WTC11 (cell line): Measurements from ENCODE around the gene PHIP. TPM values are rescaled to one million over a fixed set of nuclear protein-coding genes. Genes with fewer than 3 reads are reported as not detected.

Source experiments
- ATAC-seq: fragments of 200-7000 bp; cut with Tn5 transposase; 2 replicates; pipeline ENCODE4 v1.10.0; 2021; ENCODE audit warnings: mild to moderate bottlenecking, moderate library complexity
- CTCF ChIA-PET: fragments of 300-600 bp; sonication (Branson Sonifier 250); formaldehyde crosslinking; loops from one replicate; lab custom pipeline; 2021; ENCODE audit warnings: antibody characterized with exemption; lab: Charles Lee
- POLR2A ChIA-PET: fragments of 350-600 bp; sonication (Branson Sonifier 250); formaldehyde crosslinking; loops from one replicate; lab custom pipeline; 2021; ENCODE audit warnings: antibody characterized with exemption; lab: Charles Lee
- DNase-seq: peaks from one replicate; pipeline ENCODE4 v3.0.0; 2021; ENCODE audit warnings: low spot score
- H3K27ac Mint-ChIP-seq: 2 replicates; pipeline ENCODE4 v1.8.0; 2021; ENCODE audit warnings: mixed read lengths
- H3K27me3 Mint-ChIP-seq: 2 replicates; pipeline ENCODE4 v1.8.0; 2021; ENCODE audit warnings: low read depth, mild to moderate bottlenecking, moderate library complexity, mixed read lengths
- H3K36me3 Mint-ChIP-seq: 2 replicates; pipeline ENCODE4 v1.8.0; 2021; ENCODE audit warnings: mixed read lengths
- H3K4me1 Mint-ChIP-seq: 2 replicates; pipeline ENCODE4 v1.8.0; 2022; ENCODE audit warnings: mixed read lengths
- H3K4me3 Mint-ChIP-seq: 2 replicates; pipeline ENCODE4 v1.8.0; 2021; ENCODE audit warnings: mild to moderate bottlenecking, moderate library complexity, mixed read lengths
- H3K9me3 Mint-ChIP-seq: 2 replicates; pipeline ENCODE4 v1.8.0; 2021; ENCODE audit warnings: mixed read lengths
- ARID4B ChIP-seq: sonication (generic); formaldehyde crosslinking; IDR thresholded peaks from 2 replicates; pipeline ENCODE4 v1.8.0; 2023; ENCODE audit warnings: missing genetic modification reagents, mild to moderate bottlenecking, borderline replicate concordance
- CBFB ChIP-seq: sonication (generic); formaldehyde crosslinking; IDR thresholded peaks from 2 replicates; pipeline ENCODE4 v1.8.1; 2022; ENCODE audit warnings: mild to moderate bottlenecking, low read depth, missing genetic modification reagents
- E2F5 ChIP-seq: sonication (generic); formaldehyde crosslinking; IDR thresholded peaks from 2 replicates; pipeline ENCODE4 v1.8.1; 2022; ENCODE audit warnings: mild to moderate bottlenecking, moderate library complexity, missing genetic modification reagents
- ELF4 ChIP-seq: sonication (generic); formaldehyde crosslinking; IDR thresholded peaks from 2 replicates; pipeline ENCODE4 v1.8.1; 2022; ENCODE audit warnings: low read depth, mild to moderate bottlenecking, moderate library complexity, missing genetic modification reagents
- FOXP4 ChIP-seq: sonication (generic); formaldehyde crosslinking; IDR thresholded peaks from 2 replicates; pipeline ENCODE4 v1.8.0; 2022; ENCODE audit warnings: mild to moderate bottlenecking, missing genetic modification reagents
- GABPB1 ChIP-seq: sonication (generic); formaldehyde crosslinking; IDR thresholded peaks from 2 replicates; pipeline ENCODE4 v1.8.1; 2023; ENCODE audit warnings: mild to moderate bottlenecking, missing genetic modification reagents
- GRHL2 ChIP-seq: fragments of 250-450 bp; sonication (Bioruptor Pico); IDR thresholded peaks from 2 replicates; pipeline ENCODE4 v1.8.0; 2022; ENCODE audit warnings: mild to moderate bottlenecking, moderate library complexity; ENCODE audit not compliant: insufficient replicate concordance, severe bottlenecking
- HMGXB4 ChIP-seq: sonication (generic); formaldehyde crosslinking; IDR thresholded peaks from 2 replicates; pipeline ENCODE4 v1.8.1; 2023; ENCODE audit warnings: mild to moderate bottlenecking, moderate library complexity, missing genetic modification reagents
- KAT7 ChIP-seq: sonication (generic); formaldehyde crosslinking; IDR thresholded peaks from 2 replicates; pipeline ENCODE4 v1.8.1; 2023; ENCODE audit warnings: missing genetic modification reagents, mild to moderate bottlenecking, borderline replicate concordance
- NR2C2 ChIP-seq: sonication (generic); formaldehyde crosslinking; IDR thresholded peaks from 2 replicates; pipeline ENCODE4 v1.8.0; 2022; ENCODE audit warnings: mild to moderate bottlenecking, missing genetic modification reagents
- PREB ChIP-seq: sonication (generic); formaldehyde crosslinking; IDR thresholded peaks from 2 replicates; pipeline ENCODE4 v1.8.1; 2022; ENCODE audit warnings: mild to moderate bottlenecking, missing genetic modification reagents, moderate library complexity, borderline replicate concordance
- TEAD4 ChIP-seq: sonication (generic); formaldehyde crosslinking; IDR thresholded peaks from 2 replicates; pipeline ENCODE4 v1.8.0; 2022; ENCODE audit warnings: mild to moderate bottlenecking, missing genetic modification reagents
- ZBTB21 ChIP-seq: sonication (generic); formaldehyde crosslinking; IDR thresholded peaks from 2 replicates; pipeline ENCODE4 v1.8.1; 2023; ENCODE audit warnings: mild to moderate bottlenecking, missing genetic modification reagents, borderline replicate concordance
- ZMAT4 ChIP-seq: fragments of 250-450 bp; sonication (Bioruptor Pico); IDR thresholded peaks from 2 replicates; pipeline ENCODE4 v1.9.0; 2021; ENCODE audit warnings: mild to moderate bottlenecking
- ZNF138 ChIP-seq: sonication (generic); formaldehyde crosslinking; conservative IDR thresholded peaks from 2 replicates; pipeline ENCODE4 v1.8.1; 2022; ENCODE audit warnings: mild to moderate bottlenecking, moderate library complexity, missing genetic modification reagents
- ZNF396 ChIP-seq: fragments of 250-450 bp; sonication (Bioruptor Pico); IDR thresholded peaks from 2 replicates; pipeline ENCODE4 v1.8.0; 2021; ENCODE audit warnings: mild to moderate bottlenecking, moderate library complexity, borderline replicate concordance
- ZNF416 ChIP-seq: fragments of 250-450 bp; sonication (Bioruptor Pico); IDR thresholded peaks from 2 replicates; pipeline ENCODE4 v1.9.0; 2021; ENCODE audit warnings: mild to moderate bottlenecking, inconsistent platforms
- ZSCAN18 ChIP-seq: fragments of 250-450 bp; sonication (Bioruptor Pico); IDR thresholded peaks from 2 replicates; pipeline ENCODE4 v2.1.2; 2022; ENCODE audit warnings: mild to moderate bottlenecking, moderate library complexity
- total RNA-seq: library from RNA; stranded (reverse); gene quantifications from 3 replicates; pipeline ENCODE4 v1.2.3, GENCODE V29; 2021

PHIP gene
- total RNA-seq, 1 experiment from 2014 or later = 45.6 TPM

- H3K4me1 Mint-ChIP-seq = peaks cover 27% of the 10 kb centered on the region
- ATAC-seq = no peak
- H3K27me3 Mint-ChIP-seq = no peaks in the 10 kb centered on the region
- no peak overlapping the region for H3K4me3 Mint-ChIP-seq
- no peak for DNase-seq
- ChIA-PET POLR2A (no interaction called here), CTCF (interaction anchor here (1.1 kb wide), 1 partner anchor 14 kb away, joined by 4 read pairs; no protein-coding TSS in a partner anchor)
- peak overlapping the region; percentile 47; the same call in 1 of the 2 replicates for H3K27ac Mint-ChIP-seq
- H3K36me3 Mint-ChIP-seq = peaks cover 30% of the 10 kb centered on the region
- H3K9me3 Mint-ChIP-seq = no peaks in the 10 kb centered on the region
- TF ChIP-seq ZSCAN18 (CRISPR knock-in tag) = no peak
- TF ChIP-seq ZMAT4 (CRISPR knock-in tag) = no peak
- no peak for TF ChIP-seq HMGXB4 (CRISPR knock-in tag)
- TF ChIP-seq GRHL2 (CRISPR knock-in tag) = no peak
- no peak for TF ChIP-seq TEAD4 (CRISPR knock-in tag)
- no peak for TF ChIP-seq PREB (CRISPR knock-in tag)
- no peak for TF ChIP-seq GABPB1 (CRISPR knock-in tag)
- TF ChIP-seq ZNF396 (CRISPR knock-in tag) = no peak
- no peak for TF ChIP-seq NR2C2 (CRISPR knock-in tag)
- TF ChIP-seq ARID4B (CRISPR knock-in tag) = no peak
Measured at GRCh38 chr6:79034865-79035264, 43.2 kb downstream of the PHIP start.

GRCh38 chr6:79033279-79033678 lies 44.8 kb downstream of the PHIP start:
- peak overlapping the region; percentile 47; the same call in 1 of the 2 replicates for H3K27ac Mint-ChIP-seq

More at GRCh38 chr6:79033279-79033678, 44.8 kb downstream of the PHIP start:
- H3K4me1 Mint-ChIP-seq = peaks cover 27% of the 10 kb centered on the region
- H3K27me3 Mint-ChIP-seq = no peaks in the 10 kb centered on the region
- H3K4me3 Mint-ChIP-seq = no peak overlapping the region
- ATAC-seq (no peak), DNase-seq (no peak)
- ChIA-PET CTCF (interaction anchor here (1.8 kb wide), 1 partner anchor 15 kb away, joined by 8 read pairs; no protein-coding TSS in a partner anchor), POLR2A (no interaction called here)
- H3K9me3 Mint-ChIP-seq = no peaks in the 10 kb centered on the region
- no peak for TF ChIP-seq ELF4 (CRISPR knock-in tag)
- no peak for TF ChIP-seq ZBTB21 (CRISPR knock-in tag)
- TF ChIP-seq ZNF138 (CRISPR knock-in tag) = no peak
- TF ChIP-seq KAT7 (CRISPR knock-in tag) = no peak
- TF ChIP-seq CBFB (CRISPR knock-in tag) = no peak
- TF ChIP-seq E2F5 (CRISPR knock-in tag) = no peak
- TF ChIP-seq FOXP4 (CRISPR knock-in tag) = no peak
- TF ChIP-seq ZNF416 (CRISPR knock-in tag) = no peak
- peaks cover 19% of the 10 kb centered on the region for H3K36me3 Mint-ChIP-seq
